HG02943 (cell line): ENCODE data around the gene CDH13.

Experiments
- ATAC-seq: cut with Tn5 transposase; IDR thresholded peaks from one replicate; pipeline ENCODE4 v1.9.1; 2021; ENCODE audit warnings: mild to moderate bottlenecking, low read depth, moderate library complexity; ENCODE audit not compliant: unreplicated experiment

The CDH13 gene

DNA sequence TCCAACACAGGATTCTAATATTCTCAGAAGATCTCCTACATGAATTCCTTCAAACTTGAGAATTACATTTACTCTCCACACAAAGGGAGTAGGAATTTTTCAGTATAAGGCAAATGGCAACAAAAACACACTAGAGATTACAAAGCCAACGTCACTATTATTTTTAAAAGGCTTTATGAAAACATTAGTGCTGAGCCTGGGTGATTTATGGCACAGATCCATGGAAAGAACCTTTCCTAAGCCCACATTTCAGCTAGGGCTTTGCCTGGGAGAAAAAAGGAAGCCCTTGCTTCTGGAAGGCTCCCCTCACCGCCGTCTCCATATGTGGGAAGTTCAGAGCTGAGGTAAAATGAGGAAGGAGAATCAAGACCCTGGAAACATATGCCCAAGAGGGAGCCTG lies 681.6 kb downstream of the CDH13 start:
- no peak for ATAC-seq

- no peak for ATAC-seq
Measured at GRCh38 chr16:83310816-83311215, 684.0 kb downstream of the CDH13 start.

DNA sequence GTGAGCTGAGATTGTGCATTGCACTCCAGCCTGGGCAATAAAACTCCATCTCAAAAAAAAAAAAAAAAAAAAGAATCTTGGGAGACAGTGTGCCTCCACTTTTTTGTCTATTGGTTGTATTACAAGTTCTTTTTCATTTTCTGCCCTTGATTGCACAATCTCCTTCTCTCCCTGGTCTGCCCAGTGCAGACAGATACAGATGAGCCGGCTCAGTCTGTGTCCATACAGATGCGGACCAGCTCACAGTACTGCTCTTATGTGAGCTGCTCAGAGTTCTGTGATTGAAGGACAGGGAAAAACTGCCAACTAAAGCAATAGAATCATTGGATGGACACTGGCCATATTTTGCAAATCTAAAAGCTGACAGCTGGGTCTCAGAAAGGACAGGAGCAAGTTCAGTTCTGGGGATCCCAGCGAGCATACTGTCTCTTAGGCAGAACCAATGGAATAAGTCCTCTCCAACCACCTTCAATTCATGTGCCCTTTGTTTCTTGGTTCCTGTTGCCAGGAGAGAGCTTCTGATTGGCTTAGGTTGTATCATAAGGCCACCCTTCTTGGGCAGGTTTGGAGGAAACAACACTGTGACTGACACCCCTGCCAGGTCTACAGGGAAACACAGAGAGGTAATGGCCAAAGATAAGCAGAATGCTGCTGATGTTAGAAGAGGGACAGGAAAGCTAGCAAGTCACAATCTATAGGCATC lies 685.4 kb downstream of the CDH13 start:
- no peak for ATAC-seq

DNA sequence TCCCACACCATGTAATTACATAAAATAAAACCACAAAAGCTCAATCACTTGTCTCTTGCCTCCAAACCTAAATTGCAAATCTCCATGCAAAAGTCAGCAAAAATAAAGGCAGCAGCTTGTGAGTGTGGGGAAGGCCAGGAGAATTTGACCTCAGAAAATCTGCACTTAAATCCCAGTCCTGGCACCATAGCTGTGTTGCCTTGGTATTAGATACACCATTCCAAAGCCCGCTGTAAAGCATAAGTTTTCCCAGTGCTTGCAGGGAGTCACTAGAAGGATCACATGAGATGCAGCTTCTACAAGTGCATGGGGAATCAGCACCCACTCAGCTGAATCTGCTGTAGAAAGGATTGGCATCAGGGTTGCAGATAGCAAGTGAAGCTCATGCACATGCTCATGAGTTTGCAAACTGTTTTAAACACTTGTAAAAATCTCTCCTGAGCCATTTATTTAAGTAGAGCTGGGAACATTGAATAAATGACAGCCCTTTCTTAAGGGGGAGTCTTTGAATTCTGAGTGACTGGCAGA lies 686.0 kb downstream of the CDH13 start:
- no peak for ATAC-seq

DNA sequence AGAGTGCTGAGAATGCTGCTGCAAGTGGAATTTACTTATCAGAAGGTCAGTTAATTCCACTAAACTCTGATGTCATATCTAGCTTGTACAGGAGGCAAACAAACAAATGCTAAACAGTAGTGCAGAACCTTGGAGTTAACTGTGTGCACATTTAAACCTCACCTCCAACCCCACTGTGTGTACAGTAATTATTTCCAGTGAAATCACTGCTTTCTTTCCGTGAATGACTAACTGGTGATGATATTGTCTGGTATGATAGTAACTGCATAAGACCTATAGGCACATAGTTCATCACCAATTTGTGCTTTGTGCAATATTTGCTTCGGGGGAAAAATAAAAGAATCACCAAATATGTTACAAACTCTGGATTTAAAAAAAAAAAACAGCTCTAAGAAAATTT lies 688.5 kb downstream of the CDH13 start:
- ATAC-seq: no peak

DNA sequence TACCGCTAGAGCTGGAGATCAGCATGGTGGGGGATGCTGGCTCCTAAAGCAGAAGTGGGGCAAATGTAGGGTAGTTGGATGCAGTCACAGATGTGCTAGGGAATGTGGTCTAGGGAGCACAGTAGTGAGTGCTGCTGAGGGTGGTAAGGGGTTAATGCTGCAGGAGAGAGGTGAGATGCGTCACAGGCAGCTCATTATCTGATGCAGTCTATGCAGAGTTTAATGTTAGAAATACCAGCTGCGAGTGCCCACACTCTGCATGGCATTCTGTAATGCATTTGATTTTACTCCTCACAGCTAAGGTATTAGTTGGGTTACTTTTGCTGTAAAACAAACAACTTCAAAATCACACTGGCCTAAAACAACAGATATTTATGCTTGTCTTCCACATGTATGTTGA lies 689.7 kb downstream of the CDH13 start:
- no peak for ATAC-seq

- ATAC-seq: no peak
Measured at GRCh38 chr16:83318390-83318789, 691.6 kb downstream of the CDH13 start.

- no peak for ATAC-seq
Measured at GRCh38 chr16:83328936-83329335, 702.2 kb downstream of the CDH13 start.

GRCh38 chr16:83329441-83329840 lies 702.7 kb downstream of the CDH13 start:
- no peak for ATAC-seq

DNA sequence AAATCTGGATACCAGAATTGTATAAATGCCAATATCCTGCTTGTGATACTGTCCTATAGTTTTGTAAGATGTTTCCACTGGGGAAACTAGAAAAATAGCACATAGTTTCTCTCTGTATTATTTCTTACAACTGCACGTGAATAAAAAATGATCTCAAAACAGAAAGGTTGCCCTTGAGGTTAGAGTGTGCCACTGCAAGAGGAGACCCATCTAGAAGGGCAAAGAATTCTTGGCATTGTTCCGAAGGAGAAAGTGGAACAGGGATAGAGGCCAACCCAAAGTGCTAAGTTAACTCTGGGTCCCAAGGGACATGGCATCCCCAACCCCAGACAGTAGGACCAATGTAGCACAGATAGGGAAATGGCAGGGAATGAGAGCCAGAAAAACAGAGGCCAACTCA lies 703.5 kb downstream of the CDH13 start:
- ATAC-seq: no peak

DNA sequence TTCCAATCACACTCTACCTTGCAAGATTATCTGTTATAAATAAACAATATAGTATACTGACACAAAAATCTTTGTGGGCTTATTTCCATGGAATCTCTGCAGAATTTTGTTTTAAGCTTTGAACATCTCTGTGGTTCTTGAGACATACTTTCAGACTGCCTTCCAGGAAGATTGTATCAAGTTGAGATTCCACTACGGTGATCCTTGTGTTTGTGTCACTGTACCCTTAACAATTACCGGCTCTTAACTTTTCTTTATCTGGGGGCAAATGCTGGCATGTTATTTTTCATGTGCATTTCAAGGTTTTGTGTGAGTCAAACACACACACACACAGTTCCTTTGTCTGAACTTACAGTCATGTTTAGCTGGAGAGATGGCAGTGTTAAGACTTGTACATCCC lies 708.3 kb downstream of the CDH13 start:
- ATAC-seq: no peak

DNA sequence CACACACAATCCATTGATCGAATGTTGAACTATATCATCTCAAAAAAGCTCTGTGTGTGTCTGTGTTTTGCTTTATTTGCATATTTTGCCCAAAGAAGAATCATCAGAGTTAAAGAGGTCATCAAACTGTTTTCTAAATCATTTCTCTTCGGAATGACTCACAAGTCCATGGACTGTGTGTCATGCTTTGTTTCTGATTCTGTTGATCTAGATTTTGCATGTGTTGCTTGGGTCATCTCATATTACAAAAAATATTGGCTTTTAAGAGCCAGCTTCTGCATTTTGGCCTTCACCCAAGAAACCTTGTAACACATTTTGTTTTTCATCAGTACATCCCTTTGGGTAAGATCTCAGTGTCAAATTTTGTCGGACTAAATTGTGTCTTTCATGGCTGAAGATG lies 709.8 kb downstream of the CDH13 start:
- no peak for ATAC-seq

- ATAC-seq: no peak
Measured at GRCh38 chr16:83338138-83338537, 711.4 kb downstream of the CDH13 start.

DNA sequence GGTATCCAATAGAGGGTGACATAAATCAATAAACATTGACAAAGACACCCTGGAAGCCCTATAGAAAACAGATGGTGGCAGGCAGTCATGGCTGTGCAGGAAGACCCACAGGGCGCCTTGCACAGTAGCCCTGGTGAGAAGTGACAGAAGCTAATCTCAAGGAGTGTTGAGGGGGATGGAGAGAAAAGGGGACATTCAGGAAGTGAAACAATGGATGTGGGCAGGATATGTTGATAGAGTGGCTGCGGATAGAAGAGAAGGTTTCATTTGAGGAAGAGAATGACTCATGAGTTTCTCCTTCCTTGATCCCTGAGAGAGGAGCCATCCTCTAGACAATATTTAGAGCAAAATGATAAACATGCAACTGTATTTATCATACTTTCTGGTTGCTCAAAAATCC lies 712.2 kb downstream of the CDH13 start:
- no peak for ATAC-seq

DNA sequence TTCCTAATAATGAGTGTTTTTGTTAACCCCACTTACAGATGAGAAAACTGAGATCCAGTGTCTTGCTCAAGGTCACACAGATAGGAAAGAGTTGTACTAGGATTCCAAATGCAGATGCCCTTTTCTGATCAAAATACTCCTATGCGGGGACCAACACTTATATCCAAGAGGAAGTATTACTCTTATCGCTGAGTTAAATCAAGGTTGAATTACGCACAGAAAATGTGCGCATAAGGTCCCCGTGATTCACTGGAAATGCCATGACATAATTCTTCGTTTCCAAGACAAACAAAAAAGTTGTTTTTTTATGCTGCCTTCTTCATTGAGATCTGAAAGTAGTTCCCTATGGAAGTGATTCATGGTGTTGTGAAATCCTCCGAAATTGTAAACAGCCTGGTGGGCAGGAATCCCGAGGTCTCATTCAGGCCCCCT lies 717.2 kb downstream of the CDH13 start:
- ATAC-seq: no peak

DNA sequence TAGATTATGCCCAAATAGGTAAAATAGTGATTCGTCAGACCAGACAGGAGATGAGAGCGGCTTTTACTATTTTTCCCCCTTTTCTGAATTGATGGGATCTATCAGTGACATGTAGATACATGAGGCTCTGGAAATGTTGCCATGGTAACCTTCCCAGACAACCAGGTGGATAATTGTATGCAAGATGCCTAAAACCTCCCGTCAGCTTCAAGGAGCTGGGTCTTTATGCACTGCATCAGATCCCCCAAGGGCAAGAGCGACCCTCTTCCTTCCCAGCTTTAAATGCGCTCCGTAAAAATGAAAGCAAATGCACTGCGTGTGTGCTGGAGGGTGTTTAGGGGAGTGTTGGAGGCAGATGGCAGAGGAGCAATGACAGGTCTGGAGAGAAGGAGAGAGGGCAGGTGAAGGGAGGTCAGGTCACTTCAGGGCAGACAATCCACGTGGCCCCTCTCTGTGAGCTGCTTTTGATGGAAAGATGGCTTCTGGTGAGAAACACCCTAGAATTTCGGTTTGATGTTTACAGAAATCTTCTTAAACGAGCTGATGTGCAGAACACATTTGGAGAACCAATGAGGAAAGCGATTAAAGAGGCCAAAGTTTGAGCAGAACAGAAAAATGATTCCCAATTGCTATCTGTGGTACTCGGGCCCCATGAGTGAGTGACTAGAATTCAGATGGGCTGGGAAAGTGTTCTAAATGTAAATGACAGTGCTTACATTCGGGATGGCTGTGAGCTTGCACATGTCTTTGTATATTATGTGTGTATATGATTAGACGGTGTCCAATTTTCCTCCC lies 719.3 kb downstream of the CDH13 start:
- ATAC-seq: no peak

DNA sequence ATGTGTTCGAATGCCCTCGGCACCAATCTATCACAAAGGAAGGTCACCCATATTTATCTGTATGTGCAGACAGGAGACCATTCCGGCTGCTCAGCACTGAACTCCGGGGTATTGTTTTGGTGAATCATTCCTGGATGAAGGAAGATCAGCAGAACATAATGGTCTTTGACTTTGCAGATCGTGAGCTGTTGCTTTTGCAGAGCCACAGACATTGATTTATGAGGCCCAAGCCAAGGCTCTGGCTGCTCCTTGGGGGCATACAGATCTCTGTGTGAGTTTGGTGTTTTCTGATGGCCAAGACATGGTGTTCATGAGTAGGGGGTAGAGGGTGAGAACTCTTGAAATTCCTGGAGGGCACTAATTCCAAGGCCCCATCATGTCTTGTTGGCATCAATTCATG lies 722.2 kb downstream of the CDH13 start:
- no peak for ATAC-seq

GRCh38 chr16:83350481-83350880 lies 723.7 kb downstream of the CDH13 start:
- no peak for ATAC-seq

DNA sequence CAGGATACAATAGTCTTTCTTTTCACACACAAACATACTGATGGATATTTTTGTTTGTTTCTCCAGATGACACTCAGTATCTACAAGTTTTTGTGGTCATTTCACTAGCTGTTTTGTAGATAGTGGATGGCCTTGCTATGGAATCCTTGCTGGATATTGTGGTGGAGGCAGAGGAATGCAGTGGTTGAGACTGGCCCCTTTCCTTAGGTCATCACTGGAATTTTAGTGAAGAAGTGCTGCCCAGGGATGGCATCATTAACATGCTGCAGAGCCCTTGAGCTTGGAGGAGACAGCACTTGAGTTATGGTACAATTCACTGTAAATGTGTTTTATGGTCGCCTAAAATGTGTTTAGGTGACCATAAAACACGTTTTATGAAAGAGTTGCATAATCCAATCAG lies 725.1 kb downstream of the CDH13 start:
- no peak for ATAC-seq

DNA sequence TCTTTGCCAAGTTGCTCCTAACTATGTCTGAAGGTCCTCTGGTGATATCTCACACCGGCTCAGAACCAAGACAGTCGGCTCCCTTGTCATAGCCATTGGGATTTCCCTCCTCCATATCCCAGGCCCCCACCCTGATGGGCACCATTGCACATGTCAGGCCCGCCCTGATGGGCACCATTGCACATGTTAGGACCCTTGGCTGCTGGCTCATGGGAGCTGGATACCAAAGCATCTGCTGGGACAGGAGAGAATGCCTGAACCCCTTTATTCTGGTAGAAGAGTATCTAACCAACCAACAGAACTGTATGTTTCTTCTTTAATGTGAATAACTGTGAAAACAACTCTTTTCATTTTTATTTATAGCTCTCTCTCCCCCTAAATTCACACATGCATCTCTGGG lies 726.5 kb downstream of the CDH13 start:
- no peak for ATAC-seq

DNA sequence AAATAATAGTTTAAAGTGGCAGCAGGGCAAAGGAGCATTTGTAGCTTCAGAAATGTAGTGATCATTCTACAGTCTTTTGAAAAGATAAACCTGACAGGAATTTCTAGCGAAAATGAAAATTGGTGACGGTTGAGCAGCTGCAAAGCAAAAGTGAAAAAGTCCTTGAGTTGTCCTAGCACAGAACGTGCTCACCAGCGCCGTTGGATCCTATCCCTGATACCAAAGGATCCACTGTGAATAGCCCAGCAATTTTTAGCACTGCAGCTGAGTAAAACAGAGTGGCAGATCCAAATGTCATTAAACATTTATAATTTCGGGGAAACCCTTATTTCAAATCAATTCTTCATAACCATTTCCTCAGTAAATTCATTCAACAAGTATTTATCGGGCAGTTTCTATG lies 727.2 kb downstream of the CDH13 start:
- no peak for ATAC-seq
